K562 (cell line): Measurements from ENCODE around the gene FAM234B. TPM values are rescaled to one million over a fixed set of nuclear protein-coding genes. Genes with fewer than 3 reads are reported as not detected.

Experiments
- MLX ChIP-seq, 2 experiments: fragments of 450-650 bp in 1 of 2; sonication (generic) in 1 of 2; formaldehyde crosslinking; conservative IDR thresholded peaks; 2 replicates each; pipeline versions ENCODE4 v1.4.0 to v1.8.1; 2020 to 2022; ENCODE audit warnings: mild to moderate bottlenecking in 1 of 2, missing genetic modification reagents in 1 of 2
- NFATC3 ChIP-seq: fragments of 450-650 bp; IDR thresholded peaks from 2 replicates; pipeline ENCODE4 v1.6.1; 2017; ENCODE audit warnings: mild to moderate bottlenecking
- NONO ChIP-seq, 2 experiments: fragments of 200-400 bp in 1 of 2; fragments of 450-650 bp in 1 of 2; formaldehyde crosslinking in 1 of 2; IDR thresholded peaks; 2 replicates each; pipeline ENCODE4 v1.6.1; 2017; ENCODE audit warnings: low read depth in 2 of 2, mild to moderate bottlenecking in 2 of 2, moderate library complexity in 2 of 2, low read length in 1 of 2
- SMARCA4 ChIP-seq: fragments of 450-650 bp; IDR thresholded peaks from 2 replicates; pipeline ENCODE4 v1.6.1; 2016
- ZFP91 ChIP-seq: sonication (generic); formaldehyde crosslinking; IDR thresholded peaks from 2 replicates; pipeline ENCODE4 v1.8.0; 2022; ENCODE audit warnings: mild to moderate bottlenecking, missing genetic modification reagents
- ZNF639 ChIP-seq, 2 experiments: fragments of 200-800 bp in 1 of 2; sonication (Bioruptor generic) in 1 of 2; sonication (generic) in 1 of 2; formaldehyde crosslinking in 1 of 2; IDR thresholded peaks in 1 of 2; conservative IDR thresholded peaks in 1 of 2; 2 replicates each; pipeline versions ENCODE4 v1.5.0 to v1.6.1; 2016 to 2020; ENCODE audit warnings: missing compliant biosample characterization in 1 of 2, missing genetic modification characterization in 1 of 2, missing genetic modification reagents in 1 of 2
- polyA plus RNA-seq, 8 experiments: library from polyadenylated mRNA; depleted of rRNA in 4 of 8; stranded (reverse) in 5 of 8; unstranded in 3 of 8; fragments of >200 nt; fragmentation: Nextera tagmentation in 2 of 8; fragmentation: Illumina TruSeq in 1 of 8; extraction: Ambion mirVana in 2 of 8; extraction: Trizol in 1 of 8; gene quantifications; 2 replicates each; pipeline versions ENCODE4 v1.2.1 to v1.2.3, GENCODE V29; 2011 to 2014; ENCODE audit warnings: inconsistent platforms in 1 of 8, missing spikeins in 1 of 8
- total RNA-seq, 7 experiments: library from RNA; depleted of rRNA in 6 of 7; stranded (reverse); fragments of >200 nt in 6 of 7; fragmentation: Illumina TruSeq in 2 of 7; extraction: Trizol in 2 of 7; gene quantifications; 2 replicates each; pipeline versions ENCODE4 v1.2.1 to v1.2.3, GENCODE V29; 2011 to 2021; ENCODE audit warnings: low replicate concordance in 1 of 7
- TF ChIP-seq, protein P1 (sequence below): fragments of 250-450 bp; sonication (Bioruptor Pico); IDR thresholded peaks from 2 replicates; pipeline ENCODE4 v1.5.0; 2022; ENCODE audit warnings: mild to moderate bottlenecking

Gene FAM234B
- total and polyA plus RNA-seq, 9 of the 15 experiments (the other 6 are each of a cell fraction or from before 2014, with no cell fraction given) = 1.00 to 4.3 (median 2.0) TPM

- TF ChIP-seq, protein P1, sequence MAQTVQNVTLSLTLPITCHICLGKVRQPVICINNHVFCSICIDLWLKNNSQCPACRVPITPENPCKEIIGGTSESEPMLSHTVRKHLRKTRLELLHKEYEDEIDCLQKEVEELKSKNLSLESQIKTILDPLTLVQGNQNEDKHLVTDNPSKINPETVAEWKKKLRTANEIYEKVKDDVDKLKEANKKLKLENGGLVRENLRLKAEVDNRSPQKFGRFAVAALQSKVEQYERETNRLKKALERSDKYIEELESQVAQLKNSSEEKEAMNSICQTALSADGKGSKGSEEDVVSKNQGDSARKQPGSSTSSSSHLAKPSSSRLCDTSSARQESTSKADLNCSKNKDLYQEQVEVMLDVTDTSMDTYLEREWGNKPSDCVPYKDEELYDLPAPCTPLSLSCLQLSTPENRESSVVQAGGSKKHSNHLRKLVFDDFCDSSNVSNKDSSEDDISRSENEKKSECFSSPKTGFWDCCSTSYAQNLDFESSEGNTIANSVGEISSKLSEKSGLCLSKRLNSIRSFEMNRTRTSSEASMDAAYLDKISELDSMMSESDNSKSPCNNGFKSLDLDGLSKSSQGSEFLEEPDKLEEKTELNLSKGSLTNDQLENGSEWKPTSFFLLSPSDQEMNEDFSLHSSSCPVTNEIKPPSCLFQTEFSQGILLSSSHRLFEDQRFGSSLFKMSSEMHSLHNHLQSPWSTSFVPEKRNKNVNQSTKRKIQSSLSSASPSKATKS (CRISPR knock-in tag) = no peak
- no peak for TF ChIP-seq MLX (CRISPR knock-in tag; conservative IDR thresholded peaks at IDR 0.05)
- no peak for TF ChIP-seq NFATC3
- no peak for TF ChIP-seq SMARCA4
- TF ChIP-seq ZNF639 (CRISPR knock-in tag; conservative IDR thresholded peaks at IDR 0.05 in 1 of 2, IDR thresholded peaks at IDR 0.05 in 1 of 2) = no peak
- TF ChIP-seq ZFP91 (CRISPR knock-in tag) = no peak
- TF ChIP-seq NONO (IDR thresholded peaks at IDR 0.05; ENCODE audit: low read depth in 2 of 2, low read length in 1 of 2) = no peak
- TF ChIP-seq, all 486 proteins: peak for 0
Measured at GRCh38 chr12:13049816-13050215, 5.6 kb downstream of the FAM234B start (continued).
